Smooth muscle cell (in vitro differentiated cells): ENCODE results near the gene OPN1SW. TPM values are rescaled to one million over a fixed set of nuclear protein-coding genes. Genes with fewer than 3 reads are reported as not detected.

Experiments used
- DNase-seq: peaks from one replicate; lab custom pipeline; 2025; ENCODE audit not compliant: unreplicated experiment; lab: John Stamatoyannopoulos, UW
- H2AFZ ChIP-seq: fragments of 200-600 bp; sonication (generic); 2 replicates; pipeline ENCODE4 v1.6.0; 2016; ENCODE audit warnings: antibody characterized with exemption, low read depth, mild to moderate bottlenecking
- H3F3A ChIP-seq: fragments of 200-600 bp; sonication (generic); 2 replicates; pipeline ENCODE4 v1.6.0; 2017; ENCODE audit warnings: antibody characterized with exemption, low read depth
- H3K27ac ChIP-seq: fragments of 200-600 bp; sonication (generic); 2 replicates; pipeline ENCODE4 v1.5.1; 2016; ENCODE audit warnings: low read depth, mild to moderate bottlenecking
- H3K27me3 ChIP-seq: fragments of 200-600 bp; sonication (generic); 2 replicates; pipeline ENCODE4 v1.6.1; 2016; ENCODE audit warnings: low read depth, mild to moderate bottlenecking
- H3K36me3 ChIP-seq: fragments of 200-600 bp; sonication (generic); 2 replicates; pipeline ENCODE4 v1.5.1; 2016; ENCODE audit warnings: low read depth
- H3K4me1 ChIP-seq: fragments of 200-600 bp; sonication (generic); 2 replicates; pipeline ENCODE4 v1.5.1; 2016; ENCODE audit warnings: low read depth
- H3K4me2 ChIP-seq: fragments of 200-600 bp; sonication (generic); 2 replicates; pipeline ENCODE4 v1.6.0; 2016; ENCODE audit warnings: mild to moderate bottlenecking
- H3K4me3 ChIP-seq: fragments of 200-600 bp; sonication (generic); 2 replicates; pipeline ENCODE4 v1.5.1; 2016; ENCODE audit warnings: mild to moderate bottlenecking
- H3K79me2 ChIP-seq: fragments of 200-600 bp; sonication (generic); 2 replicates; pipeline ENCODE4 v1.6.0; 2016; ENCODE audit warnings: low read depth, mild to moderate bottlenecking
- H3K9ac ChIP-seq: fragments of 200-600 bp; sonication (generic); 2 replicates; pipeline ENCODE4 v1.6.0; 2016; ENCODE audit warnings: low read depth
- H3K9me3 ChIP-seq: fragments of 200-600 bp; sonication (generic); replicated peaks from 2 replicates; pipeline ENCODE4 v1.5.1; 2016; ENCODE audit warnings: low read depth
- H4K20me1 ChIP-seq: fragments of 200-600 bp; sonication (generic); 2 replicates; pipeline ENCODE4 v1.6.0; 2016; ENCODE audit warnings: low read depth
- CTCF ChIP-seq: fragments of 200-600 bp; sonication (generic); IDR thresholded peaks from 2 replicates; pipeline ENCODE4 v1.5.1; 2017; ENCODE audit warnings: borderline replicate concordance, mild to moderate bottlenecking, antibody characterized with exemption; ENCODE audit not compliant: insufficient read depth, poor library complexity, severe bottlenecking
- WGBS: methylation state at CpG from one replicate; pipeline ENCODE4 v1.1.7; 2016; ENCODE audit warnings: low lambda C conversion rate; 5-methylcytosine and 5-hydroxymethylcytosine counted together
- polyA plus RNA-seq: library from polyadenylated mRNA; unstranded; fragments of >200 nt; fragmentation: Nextera tagmentation; extraction: Ambion mirVana; gene quantifications from 2 replicates; pipeline ENCODE4 v1.2.1, GENCODE V29; 2016
- total RNA-seq: library from RNA; depleted of rRNA; stranded (reverse); fragments of >200 nt; gene quantifications from 2 replicates; pipeline ENCODE4 v1.2.3, GENCODE V29; 2014

Gene OPN1SW
- total and polyA plus RNA-seq, 2 experiments from 2014 or later: 1.7 TPM; not detected in 1

GRCh38 chr7:128739048-128739962, 36.3 kb downstream of the OPN1SW start, which contains the start of gene CALU:
TSS of gene CALU (plus strand) at chr7:128739359. CDS start at chr7:128748584, 9,225 bp downstream.
- Histone ChIP-seq H3K9me3 (no peaks in the 10 kb centered on the region), H3K27me3 (no peaks in the 10 kb centered on the region), H3K4me3 (peak within 1 kb of the TSS; percentile 92), H3K4me2 (peak within 1 kb of the TSS; percentile 97), H3K9ac (peak within 1 kb of the TSS; percentile 100), H4K20me1 (peaks cover 50% of the 10 kb centered on the region), H2AFZ (no peak within 1 kb of the TSS), H3K4me1 (peaks cover 35% of the 10 kb centered on the region), H3K27ac (peak within 1 kb of the TSS; percentile 98), H3K36me3 (no peaks in the 10 kb centered on the region), H3F3A (peaks cover 11% of the 10 kb centered on the region), H3K79me2 (peaks cover 51% of the 10 kb centered on the region)
- no peak for TF ChIP-seq CTCF
- peak; percentile 87 for DNase-seq
- WGBS: under 1% methylated on average over 71 of the region's 74 CpGs

GRCh38 chr7:128738570-128739047, 37.0 kb downstream of the OPN1SW start:
- Histone ChIP-seq H3K4me2 (peak overlapping the region; percentile 90), H4K20me1 (peaks cover 43% of the 10 kb centered on the region), H3K27ac (peak overlapping the region; percentile 98), H3F3A (peaks cover 9% of the 10 kb centered on the region), H3K9ac (peak overlapping the region; percentile 100), H3K79me2 (peaks cover 44% of the 10 kb centered on the region), H2AFZ (no peak overlapping the region), H3K36me3 (no peaks in the 10 kb centered on the region), H3K27me3 (no peaks in the 10 kb centered on the region), H3K4me3 (peak overlapping the region; percentile 92), H3K4me1 (peaks cover 35% of the 10 kb centered on the region), H3K9me3 (no peaks in the 10 kb centered on the region)
- TF ChIP-seq CTCF: no peak
- no peak for DNase-seq
- 5% methylated on average over 8 of the region's 8 CpGs for WGBS

- no peaks in the 10 kb centered on the region for H3K36me3 ChIP-seq
- peak overlapping the region; percentile 92 for H3K4me3 ChIP-seq
- H3F3A ChIP-seq: peaks cover 9% of the 10 kb centered on the region
- H3K4me1 ChIP-seq: peaks cover 31% of the 10 kb centered on the region
- peaks cover 37% of the 10 kb centered on the region for H3K79me2 ChIP-seq
- TF ChIP-seq CTCF: no peak
- H3K27me3 ChIP-seq: no peaks in the 10 kb centered on the region
- no peak for DNase-seq
- no peaks in the 10 kb centered on the region for H3K9me3 ChIP-seq
- no peak overlapping the region for H2AFZ ChIP-seq
- H3K9ac ChIP-seq: peak overlapping the region; percentile 100
- peak overlapping the region; percentile 90 for H3K4me2 ChIP-seq
- peaks cover 36% of the 10 kb centered on the region for H4K20me1 ChIP-seq
- peak overlapping the region; percentile 98 for H3K27ac ChIP-seq
- WGBS: 0% methylated on average over 1 of the region's 1 CpG
Measured at GRCh38 chr7:128737867-128738385, 37.7 kb downstream of the OPN1SW start.
